ENCODE results near the gene CASZ1. TPM values are rescaled to one million over a fixed set of nuclear protein-coding genes. Genes with fewer than 3 reads are reported as not detected.

Gene CASZ1
- total and polyA plus RNA-seq, 9 of the 15 experiments (the other 6 are each of a cell fraction or from before 2014, with no cell fraction given) = 0.01 to 4.0 (median 0.76) TPM; not detected in 1

GRCh38 chr1:10625076-10625475, 171.4 kb downstream of the CASZ1 start:
- Histone ChIP-seq H3K4me2 (ENCODE audit: insufficient read depth, low read length) (no peak overlapping the region), H2AFZ (ENCODE audit: low read depth, low read length) (no peak overlapping the region), H3K9ac (ENCODE audit: insufficient read depth in 1 of 2, low read depth in 2 of 2, low read length in 2 of 2) (no peak overlapping the region; a peak in 1 of 4 replicates), H3K27ac (ENCODE audit: extremely low read depth, low read depth, low read length) (no peak overlapping the region), H3K36me3 (ENCODE audit: control insufficient read depth, insufficient read depth, low read length) (peaks cover 31% of the 10 kb centered on the region; the same call in 1 of the 3 replicates), H4K20me1 (replicated peaks; ENCODE audit: control insufficient read depth, insufficient read depth, low read length) (peaks cover 3% of the 10 kb centered on the region; the same call in 1 of the 2 replicates), H3K4me1 (replicated peaks in 1 of 2; ENCODE audit: control insufficient read depth in 2 of 2, insufficient read depth in 2 of 2, low read length in 2 of 2) (peaks cover 0 to 8% of the 10 kb centered on the region in 2 experiments; a peak in 1 of 5 replicates), H3K9me3 (replicated peaks; ENCODE audit: control insufficient read depth, insufficient read depth, low read depth, low read length) (no peaks in the 10 kb centered on the region), H3K27me3 (ENCODE audit: control insufficient read depth in 2 of 2, insufficient read depth in 2 of 2, low read length in 2 of 2) (no peaks in the 10 kb centered on the region), H3K9me1 (ENCODE audit: control insufficient read depth, insufficient read depth, low read length) (no peaks in the 10 kb centered on the region), H3K79me2 (ENCODE audit: control insufficient read depth, insufficient read depth, low read length) (no peaks in the 10 kb centered on the region), H3K4me3 (no peak overlapping the region)
- no TSS peak for BruUV-seq (replicated peaks)
- no peak for ATAC-seq
- no peak for FAIRE-seq
- 78% methylated on average over 9 of the region's 9 CpGs for WGBS (ENCODE audit: insufficient coverage, low coverage, missing lambda C conversion rate)
- ChIA-PET POLR2A (interaction anchor here (0.5 to 2.5 kb wide), 3 partner anchors 10 to 13 kb away, joined by 3 to 11 read pairs (median 4); no protein-coding TSS in a partner anchor), CTCF (ENCODE audit: low intra/inter-chr PET ratio) (no interaction called here)
- in situ Hi-C loops (cut with MboI) = no loop called here
- no peak for DNase-seq (ENCODE audit: extremely low read depth in 1 of 4, low spot score in 3 of 4)
- no peak for TF ChIP-seq ZHX1 (conservative IDR thresholded peaks at IDR 0.05; ENCODE audit: low read length)
- no peak for TF ChIP-seq CBX5 (IDR thresholded peaks at IDR 0.05; ENCODE audit: borderline replicate concordance, low read depth)
- no peak for TF ChIP-seq ZNF639 (CRISPR knock-in tag; conservative IDR thresholded peaks at IDR 0.05 in 1 of 2, IDR thresholded peaks at IDR 0.05 in 1 of 2)
- TF ChIP-seq SMARCA4 (IDR thresholded peaks at IDR 0.05) = no peak
- no peak for TF ChIP-seq E2F5 (CRISPR knock-in tag; IDR thresholded peaks at IDR 0.05)
- no peak for TF ChIP-seq CHD4 (IDR thresholded peaks at IDR 0.05; ENCODE audit: insufficient read depth, insufficient replicate concordance, low read depth, low read length, poor library complexity, severe bottlenecking)
- TF ChIP-seq ELK3 (CRISPR knock-in tag; IDR thresholded peaks at IDR 0.05) = no peak
- no peak for TF ChIP-seq COPS2 (conservative IDR thresholded peaks at IDR 0.05)
- TF ChIP-seq ATF4 (CRISPR knock-in tag; IDR thresholded peaks at IDR 0.05) = no peak
- no peak for TF ChIP-seq CBFA2T2 (conservative IDR thresholded peaks at IDR 0.05)
- no peak for TF ChIP-seq BRD4 (IDR thresholded peaks at IDR 0.05)
- TF ChIP-seq ARHGAP35 (IDR thresholded peaks at IDR 0.05; ENCODE audit: partially characterized antibody) = no peak
- intact Hi-C loops (cut with micrococcal nuclease) = no loop called here
